HepG2 (cell line): ENCODE measurements around the gene ATOSB. TPM values are rescaled to one million over a fixed set of nuclear protein-coding genes. Genes with fewer than 3 reads are reported as not detected.

Experiments
- ATF5 ChIP-seq: sonication (generic); formaldehyde crosslinking; IDR thresholded peaks from 2 replicates; pipeline ENCODE4 v1.4.0; 2020; ENCODE audit warnings: mild to moderate bottlenecking, low read depth, missing genetic modification reagents
- BRF2 ChIP-seq: sonication (generic); formaldehyde crosslinking; IDR thresholded peaks from 2 replicates; pipeline ENCODE4 v1.8.1; 2022; ENCODE audit warnings: mild to moderate bottlenecking, missing genetic modification reagents
- FOXM1 ChIP-seq: sonication (generic); formaldehyde crosslinking; IDR thresholded peaks from 2 replicates; pipeline ENCODE4 v1.5.0; 2020; ENCODE audit warnings: missing genetic modification reagents
- IKZF5 ChIP-seq: IDR thresholded peaks from 2 replicates; pipeline ENCODE4 v1.6.1; 2018; ENCODE audit warnings: missing genetic modification reagents, mild to moderate bottlenecking, missing compliant biosample characterization
- KLF11 ChIP-seq: IDR thresholded peaks from 2 replicates; pipeline ENCODE4 v1.6.1; 2016; ENCODE audit warnings: missing compliant biosample characterization
- MEF2D ChIP-seq: sonication (generic); formaldehyde crosslinking; IDR thresholded peaks from 2 replicates; pipeline ENCODE4 v1.5.1; 2020; ENCODE audit warnings: mild to moderate bottlenecking, missing genetic modification reagents
- MLX ChIP-seq: IDR thresholded peaks from 2 replicates; pipeline ENCODE4 v1.6.1; 2016
- NR2F1 ChIP-seq, 2 experiments: fragments of 450-650 bp in 1 of 2; formaldehyde crosslinking in 1 of 2; IDR thresholded peaks; 2 replicates each; pipeline versions ENCODE4 v1.5.0 to v1.6.1; 2016 to 2020; ENCODE audit warnings: mild to moderate bottlenecking in 1 of 2, missing compliant biosample characterization in 1 of 2, missing genetic modification reagents in 1 of 2, moderate library complexity in 1 of 2
- PCBP1 ChIP-seq: fragments of 200-400 bp; formaldehyde crosslinking; IDR thresholded peaks from 2 replicates; pipeline ENCODE4 v1.6.1; 2017; ENCODE audit warnings: mild to moderate bottlenecking, low read depth, low read length, borderline replicate concordance
- ZBTB1 ChIP-seq: sonication (generic); formaldehyde crosslinking; IDR thresholded peaks from 2 replicates; pipeline ENCODE4 v1.4.0; 2020; ENCODE audit warnings: missing genetic modification reagents, borderline replicate concordance
- ZC3H4 ChIP-seq: sonication (generic); formaldehyde crosslinking; IDR thresholded peaks from 2 replicates; pipeline ENCODE4 v1.4.0; 2020; ENCODE audit warnings: missing genetic modification reagents, borderline replicate concordance
- ZNF121 ChIP-seq: sonication (generic); formaldehyde crosslinking; IDR thresholded peaks from 2 replicates; pipeline ENCODE4 v1.5.0; 2020; ENCODE audit warnings: mild to moderate bottlenecking, missing genetic modification reagents
- ZNF780A ChIP-seq: sonication (generic); formaldehyde crosslinking; IDR thresholded peaks from 2 replicates; pipeline ENCODE4 v1.8.0; 2022; ENCODE audit warnings: mild to moderate bottlenecking, missing genetic modification reagents, moderate library complexity
- ZNF841 ChIP-seq: sonication (generic); formaldehyde crosslinking; IDR thresholded peaks from 2 replicates; pipeline ENCODE4 v1.8.1; 2023; ENCODE audit warnings: missing genetic modification reagents, borderline replicate concordance
- polyA plus RNA-seq, 8 experiments: library from polyadenylated mRNA; depleted of rRNA in 3 of 8; stranded (reverse) in 7 of 8; unstranded in 1 of 8; fragments of >200 nt; fragmentation: Illumina TruSeq in 4 of 8; extraction: Trizol in 4 of 8; gene quantifications; 2 replicates each; pipeline versions ENCODE4 v1.2.1 to v1.2.3, GENCODE V29; 2011 to 2016; ENCODE audit warnings: low read depth in 4 of 8, missing spikeins in 1 of 8, mixed read lengths in 1 of 8; ENCODE audit not compliant: insufficient read depth in 1 of 8
- total RNA-seq, 5 experiments: library from RNA; depleted of rRNA; stranded (reverse); fragments of >200 nt; fragmentation: Illumina TruSeq; extraction: Trizol; gene quantifications; 2 replicates each; pipeline ENCODE4 v1.2.3, GENCODE V29; 2016; ENCODE audit warnings: low read depth in 1 of 5
- TF ChIP-seq, protein P1 (sequence below): IDR thresholded peaks from 2 replicates; pipeline ENCODE4 v1.6.1; 2016; ENCODE audit warnings: missing biosample characterization, missing genetic modification reagents, low read depth
- TF ChIP-seq, protein P2 (sequence below): IDR thresholded peaks from 2 replicates; pipeline ENCODE4 v1.4.0; 2020; ENCODE audit warnings: mild to moderate bottlenecking, missing genetic modification reagents
- TF ChIP-seq, protein P3 (sequence below): sonication (generic); formaldehyde crosslinking; IDR thresholded peaks from 2 replicates; pipeline ENCODE4 v1.4.0; 2020; ENCODE audit warnings: missing genetic modification reagents

Gene ATOSB
- total and polyA plus RNA-seq, 2 of the 13 experiments (the other 11 are each of a cell fraction or from before 2014, with no cell fraction given): 1.9 to 6.4 TPM

DNA sequence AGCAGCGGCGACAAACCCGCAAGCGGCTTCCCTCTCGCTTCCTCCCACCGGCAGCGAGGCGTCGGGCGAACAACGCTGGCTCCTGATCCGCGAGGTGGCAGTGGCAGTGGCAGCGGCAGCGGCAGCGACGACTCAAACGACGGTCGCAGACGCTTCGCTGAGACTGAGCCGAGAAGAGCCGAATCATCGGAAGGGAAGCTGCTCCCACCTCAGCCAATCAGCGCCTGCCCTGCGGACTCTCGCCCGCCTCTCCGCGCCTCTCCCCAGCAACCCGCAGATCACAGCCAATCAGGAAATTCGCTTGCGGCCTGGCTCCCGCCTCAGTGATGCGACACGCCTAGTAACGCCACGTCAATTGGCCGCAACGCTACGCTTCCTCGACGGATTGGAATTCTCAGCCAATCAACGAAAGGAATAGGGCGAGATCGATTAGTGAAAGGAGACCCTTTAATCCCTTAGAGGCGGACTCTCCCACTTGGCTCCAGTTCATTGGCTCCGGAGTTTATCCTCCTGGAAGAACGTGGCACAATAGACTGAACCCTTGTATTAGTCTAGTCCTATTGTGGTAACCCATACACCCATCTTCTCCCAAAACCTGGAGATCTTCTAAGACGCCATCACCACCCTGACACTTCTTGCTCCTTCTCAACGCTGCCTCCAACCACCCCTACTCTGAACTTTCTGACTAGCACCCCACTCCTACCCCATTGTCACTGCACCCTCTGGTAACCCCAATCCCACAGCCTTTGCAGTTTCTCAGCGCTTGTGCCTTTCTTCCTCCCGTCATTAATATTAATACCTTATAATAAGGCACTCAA is 43.0 kb downstream of the ATOSB start, which contains the start of gene VCP (continued):
- TF ChIP-seq ZNF780A (CRISPR knock-in tag) (no peak), IKZF5 (CRISPR knock-in tag) (no peak; the same call in none of the 2 replicates), PCBP1 (no peak), ATF5 (CRISPR knock-in tag) (no peak), ZNF121 (CRISPR knock-in tag) (no peak), ZBTB1 (no peak), MLX (CRISPR knock-in tag) (0 out of 2 replicates have a peak, but pooled peaks have one; percentile 26), NR2F1 (CRISPR knock-in tag; IDR thresholded peaks at IDR 0.05) (no peak), KLF11 (CRISPR knock-in tag) (0 out of 2 replicates have a peak, but pooled peaks have one; percentile 23), ZC3H4 (CRISPR knock-in tag) (no peak; the same call in 1 of the 2 replicates), BRF2 (CRISPR knock-in tag) (0 out of 2 replicates have a peak, but pooled peaks have one; percentile 0), MEF2D (0 out of 2 replicates have a peak, but pooled peaks have one; percentile 16), FOXM1 (no peak), ZNF841 (CRISPR knock-in tag) (no peak)
- TF ChIP-seq, protein P1, sequence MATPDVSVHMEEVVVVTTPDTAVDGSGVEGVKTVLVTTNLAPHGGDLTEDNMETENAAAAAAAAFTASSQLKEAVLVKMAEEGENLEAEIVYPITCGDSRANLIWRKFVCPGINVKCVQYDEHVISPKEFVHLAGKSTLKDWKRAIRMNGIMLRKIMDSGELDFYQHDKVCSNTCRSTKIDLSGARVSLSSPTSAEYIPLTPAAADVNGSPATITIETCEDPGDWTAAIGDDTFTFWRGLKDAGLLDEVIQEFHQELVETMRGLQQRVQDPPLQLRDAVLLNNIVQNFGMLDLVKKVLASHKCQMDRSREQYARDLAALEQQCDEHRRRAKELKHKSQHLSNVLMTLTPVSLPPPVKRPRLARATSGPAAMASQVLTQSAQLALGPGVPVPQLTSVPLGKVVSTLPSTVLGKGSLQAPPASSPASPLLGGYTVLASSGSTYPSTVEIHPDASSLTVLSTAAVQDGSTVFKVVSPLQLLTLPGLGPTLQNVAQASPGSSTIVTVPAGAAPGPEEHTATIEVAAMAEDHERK: 0 out of 2 replicates have a peak, but pooled peaks have one; percentile 45
- TF ChIP-seq, protein P2, sequence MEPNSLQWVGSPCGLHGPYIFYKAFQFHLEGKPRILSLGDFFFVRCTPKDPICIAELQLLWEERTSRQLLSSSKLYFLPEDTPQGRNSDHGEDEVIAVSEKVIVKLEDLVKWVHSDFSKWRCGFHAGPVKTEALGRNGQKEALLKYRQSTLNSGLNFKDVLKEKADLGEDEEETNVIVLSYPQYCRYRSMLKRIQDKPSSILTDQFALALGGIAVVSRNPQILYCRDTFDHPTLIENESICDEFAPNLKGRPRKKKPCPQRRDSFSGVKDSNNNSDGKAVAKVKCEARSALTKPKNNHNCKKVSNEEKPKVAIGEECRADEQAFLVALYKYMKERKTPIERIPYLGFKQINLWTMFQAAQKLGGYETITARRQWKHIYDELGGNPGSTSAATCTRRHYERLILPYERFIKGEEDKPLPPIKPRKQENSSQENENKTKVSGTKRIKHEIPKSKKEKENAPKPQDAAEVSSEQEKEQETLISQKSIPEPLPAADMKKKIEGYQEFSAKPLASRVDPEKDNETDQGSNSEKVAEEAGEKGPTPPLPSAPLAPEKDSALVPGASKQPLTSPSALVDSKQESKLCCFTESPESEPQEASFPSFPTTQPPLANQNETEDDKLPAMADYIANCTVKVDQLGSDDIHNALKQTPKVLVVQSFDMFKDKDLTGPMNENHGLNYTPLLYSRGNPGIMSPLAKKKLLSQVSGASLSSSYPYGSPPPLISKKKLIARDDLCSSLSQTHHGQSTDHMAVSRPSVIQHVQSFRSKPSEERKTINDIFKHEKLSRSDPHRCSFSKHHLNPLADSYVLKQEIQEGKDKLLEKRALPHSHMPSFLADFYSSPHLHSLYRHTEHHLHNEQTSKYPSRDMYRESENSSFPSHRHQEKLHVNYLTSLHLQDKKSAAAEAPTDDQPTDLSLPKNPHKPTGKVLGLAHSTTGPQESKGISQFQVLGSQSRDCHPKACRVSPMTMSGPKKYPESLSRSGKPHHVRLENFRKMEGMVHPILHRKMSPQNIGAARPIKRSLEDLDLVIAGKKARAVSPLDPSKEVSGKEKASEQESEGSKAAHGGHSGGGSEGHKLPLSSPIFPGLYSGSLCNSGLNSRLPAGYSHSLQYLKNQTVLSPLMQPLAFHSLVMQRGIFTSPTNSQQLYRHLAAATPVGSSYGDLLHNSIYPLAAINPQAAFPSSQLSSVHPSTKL: peak; percentile 4; the same call in 1 of the 2 replicates
- TF ChIP-seq, protein P3, sequence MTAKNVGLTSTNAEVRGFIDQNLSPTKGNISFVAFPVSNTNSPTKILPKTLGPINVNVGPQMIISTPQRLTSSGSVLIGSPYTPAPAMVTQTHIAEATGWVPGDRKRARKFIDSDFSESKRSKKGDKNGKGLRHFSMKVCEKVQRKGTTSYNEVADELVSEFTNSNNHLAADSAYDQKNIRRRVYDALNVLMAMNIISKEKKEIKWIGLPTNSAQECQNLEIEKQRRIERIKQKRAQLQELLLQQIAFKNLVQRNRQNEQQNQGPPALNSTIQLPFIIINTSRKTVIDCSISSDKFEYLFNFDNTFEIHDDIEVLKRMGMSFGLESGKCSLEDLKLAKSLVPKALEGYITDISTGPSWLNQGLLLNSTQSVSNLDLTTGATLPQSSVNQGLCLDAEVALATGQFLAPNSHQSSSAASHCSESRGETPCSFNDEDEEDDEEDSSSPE (CRISPR knock-in tag): peak; percentile 65
